PC-9 (cell line): ENCODE results near the gene KIAA1191.

Source experiments
- CTCF ChIP-seq: fragments of 200-600 bp; sonication (generic); conservative IDR thresholded peaks from 2 replicates; pipeline ENCODE4 v1.6.1; 2017; ENCODE audit warnings: mixed run types, antibody characterized with exemption, mild to moderate bottlenecking, moderate library complexity
- EZH2 ChIP-seq: fragments of 200-600 bp; sonication (generic); IDR thresholded peaks from 2 replicates; pipeline ENCODE4 v1.8.0; 2017; ENCODE audit warnings: antibody characterized with exemption, low read depth

GRCh38 chr5:176382721-176383120 lies 21.2 kb upstream of the KIAA1191 start:
- TF ChIP-seq CTCF (no peak), EZH2 (no peak)
